HG02943 (cell line): Measurements from ENCODE around the gene HLA-B.

Experiments used
- ATAC-seq: cut with Tn5 transposase; IDR thresholded peaks from one replicate; pipeline ENCODE4 v1.9.1; 2021; ENCODE audit warnings: mild to moderate bottlenecking, low read depth, moderate library complexity; ENCODE audit not compliant: unreplicated experiment

HLA-B gene

GRCh38 chr6:31309641-31310040 is 47.3 kb downstream of the HLA-B start:
- no peak for ATAC-seq

- no peak for ATAC-seq
These were observed 48.2 kb downstream of the HLA-B start for GRCh38 chr6:31308845-31309175.

GRCh38 chr6:31308050-31308844 is 48.7 kb downstream of the HLA-B start:
- ATAC-seq, result no peak

GRCh38 chr6:31307669-31308049 is 49.3 kb downstream of the HLA-B start:
- ATAC-seq, result no peak

- no peak for ATAC-seq
These were observed 51.2 kb downstream of the HLA-B start for GRCh38 chr6:31305703-31306219.

- ATAC-seq, result no peak
These were observed 52.3 kb downstream of the HLA-B start for GRCh38 chr6:31304683-31305082.
